CD14-positive monocyte (primary cell): Measurements from ENCODE around the gene RGMA. TPM values are rescaled to one million over a fixed set of nuclear protein-coding genes. Genes with fewer than 3 reads are reported as not detected.

Source experiments
- DNase-seq, 3 donors: peaks; one replicate each; pipeline ENCODE4 v3.0.0-alpha.2; 2011 to 2022
- H2AFZ ChIP-seq: 2 replicates; pipeline ENCODE4 v1.6.0; 2012; ENCODE audit warnings: mild to moderate bottlenecking, low read depth, low read length, inconsistent platforms; ENCODE audit not compliant: insufficient read depth, poor library complexity, severe bottlenecking
- H3K27ac ChIP-seq, 2 donors: 1 replicate in 1 of 2; 2 replicates in 1 of 2; pipeline ENCODE4 v1.5.1; 2012 to 2013; ENCODE audit warnings: low read length in 2 of 2, control low read depth in 1 of 2, inconsistent platforms in 1 of 2, low read depth in 1 of 2, mild to moderate bottlenecking in 1 of 2
- H3K27me3 ChIP-seq, 2 donors: one replicate each; pipeline versions ENCODE4 v1.6.0 to v1.6.1; 2011 to 2013; ENCODE audit warnings: low read length in 2 of 2; ENCODE audit not compliant: control insufficient read depth in 2 of 2, insufficient read depth in 2 of 2
- H3K36me3 ChIP-seq, 2 donors: replicated peaks in 1 of 2; 1 replicate in 1 of 2; 2 replicates in 1 of 2; pipeline versions ENCODE4 v1.5.1 to v1.6.1; 2012 to 2013; ENCODE audit warnings: low read length in 2 of 2, control low read depth in 1 of 2, inconsistent platforms in 1 of 2, mild to moderate bottlenecking in 1 of 2; ENCODE audit not compliant: insufficient read depth in 2 of 2, control insufficient read depth in 1 of 2
- H3K4me1 ChIP-seq, 2 donors: 1 replicate in 1 of 2; 2 replicates in 1 of 2; pipeline versions ENCODE4 v1.5.1 to v1.6.1; 2012 to 2013; ENCODE audit warnings: low read length in 2 of 2, control low read depth in 1 of 2, inconsistent platforms in 1 of 2, mild to moderate bottlenecking in 1 of 2, moderate library complexity in 1 of 2; ENCODE audit not compliant: insufficient read depth in 2 of 2, control insufficient read depth in 1 of 2
- H3K4me2 ChIP-seq: replicated peaks from 2 replicates; pipeline ENCODE3; 2012; ENCODE audit warnings: low read length, moderate library complexity, mild to moderate bottlenecking; ENCODE audit not compliant: poor library complexity, severe bottlenecking; ENCODE audit errors: extremely low read depth
- H3K4me3 ChIP-seq, 3 experiments: fragments of 200-600 bp in 1 of 3; sonication (generic) in 1 of 3; replicated peaks in 1 of 3; 1 replicate in 2 of 3; 2 replicates in 1 of 3; pipeline ENCODE4 v1.5.1; 2011 to 2013; ENCODE audit warnings: low read length in 3 of 3, mild to moderate bottlenecking in 3 of 3, control low read depth in 2 of 3, low read depth in 2 of 3, inconsistent platforms in 1 of 3, moderate library complexity in 1 of 3
- H3K79me2 ChIP-seq: 2 replicates; pipeline ENCODE4 v1.6.0; 2012; ENCODE audit warnings: mild to moderate bottlenecking, control low read depth, inconsistent platforms, low read length, moderate library complexity; ENCODE audit not compliant: insufficient read depth
- H3K9ac ChIP-seq: 2 replicates; pipeline ENCODE4 v1.6.0; 2017; ENCODE audit warnings: low read length, mild to moderate bottlenecking; ENCODE audit not compliant: insufficient read depth, poor library complexity, severe bottlenecking
- H3K9me3 ChIP-seq, 2 donors: replicated peaks in 1 of 2; 1 replicate in 1 of 2; 2 replicates in 1 of 2; pipeline versions ENCODE4 v1.5.1 to v1.6.1; 2012 to 2013; ENCODE audit warnings: low read length in 2 of 2, control low read depth in 1 of 2; ENCODE audit not compliant: control insufficient read depth in 1 of 2, insufficient read depth in 1 of 2
- H4K20me1 ChIP-seq: 2 replicates; pipeline ENCODE4 v1.6.0; 2012; ENCODE audit warnings: mild to moderate bottlenecking, low read length, control low read depth, moderate library complexity; ENCODE audit not compliant: insufficient read depth
- H3K27ac Mint-ChIP-seq, 7 donors: one replicate each; pipeline ENCODE4 v1.8.0; 2020; ENCODE audit warnings: mild to moderate bottlenecking in 7 of 7, mixed read lengths in 7 of 7, moderate library complexity in 6 of 7, inconsistent platforms in 2 of 7
- H3K27me3 Mint-ChIP-seq, 3 donors: one replicate each; pipeline ENCODE4 v1.8.0; 2021 to 2022; ENCODE audit warnings: low read depth in 3 of 3, mild to moderate bottlenecking in 3 of 3, mixed read lengths in 3 of 3, moderate library complexity in 3 of 3, inconsistent platforms in 1 of 3
- H3K36me3 Mint-ChIP-seq, 2 donors: one replicate each; pipeline ENCODE4 v1.8.0; 2020; ENCODE audit warnings: mixed read lengths in 2 of 2, inconsistent platforms in 1 of 2, mild to moderate bottlenecking in 1 of 2
- H3K4me1 Mint-ChIP-seq: one replicate; pipeline ENCODE4 v1.8.0; 2020; ENCODE audit warnings: mild to moderate bottlenecking, mixed read lengths
- H3K4me3 Mint-ChIP-seq, 2 donors: one replicate each; pipeline ENCODE4 v1.8.0; 2020; ENCODE audit warnings: mild to moderate bottlenecking in 2 of 2, mixed read lengths in 2 of 2, moderate library complexity in 1 of 2
- H3K9me3 Mint-ChIP-seq, 7 donors: one replicate each; pipeline ENCODE4 v1.8.0; 2020 to 2022; ENCODE audit warnings: mixed read lengths in 7 of 7, mild to moderate bottlenecking in 6 of 7, moderate library complexity in 6 of 7, inconsistent platforms in 2 of 7
- WGBS: methylation state at CpG from one replicate; pipeline ENCODE4 v1.1.5; 2013; ENCODE audit warnings: missing lambda C conversion rate; ENCODE audit not compliant: insufficient coverage; 5-methylcytosine and 5-hydroxymethylcytosine counted together
- intact Hi-C, 2 donors: fragments of 100-400 bp; cut with micrococcal nuclease; formaldehyde crosslinking; loops; one replicate each; pipeline versions ENCODE4 v1.15.0 to v1.15.1; 2023
- polyA plus RNA-seq, 3 donors: library from polyadenylated mRNA; depleted of rRNA in 1 of 3; unstranded in 2 of 3; stranded (reverse) in 1 of 3; fragments of 300-500 nt in 2 of 3; fragments of >200 nt in 1 of 3; fragmentation: Illumina TruSeq in 2 of 3; gene quantifications; 1 replicate in 2 of 3; 2 replicates in 1 of 3; pipeline ENCODE4 v1.2.3, GENCODE V29; 2012 to 2021
- TF ChIP-seq, protein P1 (sequence below): fragments of 200-600 bp; IDR thresholded peaks from one replicate; pipeline ENCODE4 v1.8.0; 2022; ENCODE audit warnings: antibody characterized with exemption, mild to moderate bottlenecking

The RGMA gene
- polyA plus RNA-seq, 3 donors: 0.07 to 0.35 (median 0.08) TPM

DNA sequence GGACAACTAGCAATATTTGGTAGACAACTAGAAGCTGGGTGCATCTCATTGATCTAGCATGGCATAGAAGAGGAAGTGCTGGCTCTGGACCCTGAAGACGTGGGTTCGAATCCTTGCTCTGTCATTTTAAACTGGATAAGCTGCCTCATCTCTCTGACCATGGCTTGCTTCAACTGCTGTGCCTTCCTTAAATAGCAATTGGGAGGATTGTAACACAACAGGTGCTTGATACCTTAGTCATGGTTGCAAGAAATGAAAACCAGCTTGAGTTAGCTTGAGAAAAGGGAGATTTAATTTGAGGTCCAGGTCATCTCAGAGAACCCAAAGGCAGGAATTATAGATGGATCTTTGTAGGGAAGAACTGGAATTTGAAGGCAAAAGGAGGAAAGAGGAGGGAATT, 14.8 kb upstream of the RGMA start:
- H3K9me3 Mint-ChIP-seq: peaks cover 2 to 17% (median 7%) of the 10 kb centered on the region in 7 donors
- no peak for DNase-seq
- no peak overlapping the region for H2AFZ ChIP-seq
- intact Hi-C loops: no loop called here
- H3K27me3 Mint-ChIP-seq: peaks cover 14 to 35% (median 27%) of the 10 kb centered on the region in 3 donors
- H3K9ac ChIP-seq: no peak overlapping the region
- H3K79me2 ChIP-seq: no peaks in the 10 kb centered on the region
- H3K9me3 ChIP-seq: peaks cover 7 to 17% of the 10 kb centered on the region in 2 donors
- no peaks in the 10 kb centered on the region for H3K36me3 Mint-ChIP-seq
- no peaks in the 10 kb centered on the region for H3K36me3 ChIP-seq
- 90% methylated on average over 2 of the region's 2 CpGs for WGBS
- no peaks in the 10 kb centered on the region for H3K4me1 Mint-ChIP-seq
- H3K27ac Mint-ChIP-seq: no peak overlapping the region
- H3K4me1 ChIP-seq: no peaks in the 10 kb centered on the region
- TF ChIP-seq, protein P1, sequence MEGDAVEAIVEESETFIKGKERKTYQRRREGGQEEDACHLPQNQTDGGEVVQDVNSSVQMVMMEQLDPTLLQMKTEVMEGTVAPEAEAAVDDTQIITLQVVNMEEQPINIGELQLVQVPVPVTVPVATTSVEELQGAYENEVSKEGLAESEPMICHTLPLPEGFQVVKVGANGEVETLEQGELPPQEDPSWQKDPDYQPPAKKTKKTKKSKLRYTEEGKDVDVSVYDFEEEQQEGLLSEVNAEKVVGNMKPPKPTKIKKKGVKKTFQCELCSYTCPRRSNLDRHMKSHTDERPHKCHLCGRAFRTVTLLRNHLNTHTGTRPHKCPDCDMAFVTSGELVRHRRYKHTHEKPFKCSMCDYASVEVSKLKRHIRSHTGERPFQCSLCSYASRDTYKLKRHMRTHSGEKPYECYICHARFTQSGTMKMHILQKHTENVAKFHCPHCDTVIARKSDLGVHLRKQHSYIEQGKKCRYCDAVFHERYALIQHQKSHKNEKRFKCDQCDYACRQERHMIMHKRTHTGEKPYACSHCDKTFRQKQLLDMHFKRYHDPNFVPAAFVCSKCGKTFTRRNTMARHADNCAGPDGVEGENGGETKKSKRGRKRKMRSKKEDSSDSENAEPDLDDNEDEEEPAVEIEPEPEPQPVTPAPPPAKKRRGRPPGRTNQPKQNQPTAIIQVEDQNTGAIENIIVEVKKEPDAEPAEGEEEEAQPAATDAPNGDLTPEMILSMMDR: no peak
- no peak overlapping the region for H3K27ac ChIP-seq
- no peaks in the 10 kb centered on the region for H4K20me1 ChIP-seq
- no peak overlapping the region for H3K4me2 ChIP-seq
- no peak overlapping the region for H3K4me3 Mint-ChIP-seq
- H3K4me3 ChIP-seq: no peak overlapping the region
- peaks cover 8 to 18% of the 10 kb centered on the region in 2 donors for H3K27me3 ChIP-seq

DNA sequence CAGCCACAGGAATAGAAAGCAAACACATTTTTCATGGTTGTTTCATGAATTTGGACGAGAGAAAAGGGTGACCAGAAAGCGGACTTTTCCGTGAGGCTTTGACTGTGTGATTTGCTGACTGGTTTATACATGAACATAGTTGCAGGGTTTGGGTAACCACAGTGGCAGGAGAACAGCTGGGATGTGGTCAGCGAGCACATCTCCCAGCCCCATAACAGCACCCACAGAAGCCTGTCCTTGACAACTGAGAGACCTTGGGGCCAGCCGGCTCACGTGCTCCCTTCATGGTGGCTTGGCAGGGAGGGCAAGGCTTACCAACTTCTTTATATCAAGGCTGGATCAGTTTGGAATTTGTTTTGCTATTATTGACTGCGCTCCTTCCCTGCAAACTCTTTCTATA, 13.2 kb upstream of the RGMA start:
- no peak overlapping the region for H3K27ac ChIP-seq
- no peaks in the 10 kb centered on the region for H3K79me2 ChIP-seq
- no peaks in the 10 kb centered on the region for H3K36me3 Mint-ChIP-seq
- no peak overlapping the region for H3K4me3 ChIP-seq
- H3K4me1 Mint-ChIP-seq: no peaks in the 10 kb centered on the region
- H3K9me3 ChIP-seq: peaks cover 7 to 17% of the 10 kb centered on the region in 2 donors
- H3K4me2 ChIP-seq: no peak overlapping the region
- TF ChIP-seq, protein P1: no peak
- no peak overlapping the region for H2AFZ ChIP-seq
- H3K27ac Mint-ChIP-seq: no peak overlapping the region
- no peaks in the 10 kb centered on the region for H4K20me1 ChIP-seq
- H3K4me1 ChIP-seq: no peaks in the 10 kb centered on the region
- peaks cover 11 to 21% (median 15%) of the 10 kb centered on the region in 3 donors for H3K27me3 Mint-ChIP-seq
- intact Hi-C loops: no loop called here
- H3K9ac ChIP-seq: no peak overlapping the region
- WGBS: no CpG with 5 or more reads among the region's 7 CpGs
- no peak for DNase-seq
- no peaks in the 10 kb centered on the region for H3K36me3 ChIP-seq
- peaks cover 0 to 4% of the 10 kb centered on the region in 2 donors for H3K27me3 ChIP-seq
- H3K9me3 Mint-ChIP-seq: peaks cover 2 to 20% (median 7%) of the 10 kb centered on the region in 7 donors
- no peak overlapping the region for H3K4me3 Mint-ChIP-seq
